Measurements from ENCODE around the gene PTPN1.
A peak's percentile ranks its signal among the peaks of the same experiment; 100 is the strongest.
"Not testable (repeated sequence)": the region's sequence is repeated elsewhere in the genome, so short reads cannot be mapped to it uniquely, and the experiment has no call there.

Gene PTPN1

GRCh38 chr20:50482396-50482981 lies 27.7 kb upstream of the PTPN1 start:
- DNase-seq: no peak

GRCh38 chr20:50484271-50484976 lies 25.8 kb upstream of the PTPN1 start:
- DNase-seq: no peak

- DNase-seq: no peak
Measured at GRCh38 chr20:50487397-50487796, 22.8 kb upstream of the PTPN1 start.

GRCh38 chr20:50488236-50488806 lies 21.9 kb upstream of the PTPN1 start:
- DNase-seq: no peak

- no peak for DNase-seq
Measured at GRCh38 chr20:50491168-50491567, 19.0 kb upstream of the PTPN1 start.

GRCh38 chr20:50491926-50492634 lies 18.1 kb upstream of the PTPN1 start:
- no peak for DNase-seq

GRCh38 chr20:50493881-50494253 lies 16.3 kb upstream of the PTPN1 start:
- DNase-seq: no peak

GRCh38 chr20:50494428-50494827 lies 15.8 kb upstream of the PTPN1 start:
- no peak for DNase-seq

GRCh38 chr20:50496773-50497385 lies 13.3 kb upstream of the PTPN1 start:
- no peak for DNase-seq

- no peak for DNase-seq
Measured at GRCh38 chr20:50498071-50498776, 12.0 kb upstream of the PTPN1 start.

GRCh38 chr20:50499938-50500337 lies 10.2 kb upstream of the PTPN1 start:
- DNase-seq: no peak

GRCh38 chr20:50501972-50502745 lies 8.0 kb upstream of the PTPN1 start:
- DNase-seq: no peak

GRCh38 chr20:50504231-50504823 lies 5.9 kb upstream of the PTPN1 start:
- DNase-seq: no peak

GRCh38 chr20:50506270-50506579 lies 4.0 kb upstream of the PTPN1 start:
- DNase-seq: no peak

- not testable (repeated sequence) for DNase-seq
Measured at GRCh38 chr20:50507745-50508144, 2.4 kb upstream of the PTPN1 start.

GRCh38 chr20:50508171-50508755 lies 1.9 kb upstream of the PTPN1 start:
- DNase-seq: no peak

GRCh38 chr20:50510706-50511542 lies 741 bp downstream of the PTPN1 start:
- DNase-seq: peak in 1 of 2 donors; percentile 10

GRCh38 chr20:50512323-50512722 lies 2.1 kb downstream of the PTPN1 start:
- DNase-seq: no peak

- no peak for DNase-seq
Measured at GRCh38 chr20:50513169-50514034, 3.2 kb downstream of the PTPN1 start.

GRCh38 chr20:50514035-50514337 lies 3.8 kb downstream of the PTPN1 start:
- DNase-seq: no peak
